ENCODE measurements around the gene PAFAH1B1. TPM values are rescaled to one million over a fixed set of nuclear protein-coding genes. Genes with fewer than 3 reads are reported as not detected.
"Not testable (repeated sequence)": the region's sequence is repeated elsewhere in the genome, so short reads cannot be mapped to it uniquely, and the experiment has no call there.

Gene PAFAH1B1
- polyA plus RNA-seq, 4 donors: 95.8 to 169 (median 129) TPM

- no peak for DNase-seq (ENCODE audit: low read depth in 4 of 4, low spot score in 2 of 4)
These were observed 93.6 kb downstream of the PAFAH1B1 start for GRCh38 chr17:2687074-2687418.

GRCh38 chr17:2688351-2689342 is 95.2 kb downstream of the PAFAH1B1 start:
- no peak for DNase-seq (ENCODE audit: low read depth in 4 of 4, low spot score in 2 of 4)

GRCh38 chr17:2689411-2690164 is 96.1 kb downstream of the PAFAH1B1 start:
- DNase-seq (ENCODE audit: low read depth in 4 of 4, low spot score in 2 of 4): no peak

GRCh38 chr17:2690165-2691068 is 97.0 kb downstream of the PAFAH1B1 start:
- DNase-seq (ENCODE audit: low read depth in 4 of 4, low spot score in 2 of 4): no peak

GRCh38 chr17:2691069-2691871 is 97.8 kb downstream of the PAFAH1B1 start:
- DNase-seq (ENCODE audit: low read depth in 4 of 4, low spot score in 2 of 4): no peak

GRCh38 chr17:2691965-2692780 is 98.7 kb downstream of the PAFAH1B1 start:
- DNase-seq (ENCODE audit: low read depth in 4 of 4, low spot score in 2 of 4): no peak

GRCh38 chr17:2692781-2693135 is 99.3 kb downstream of the PAFAH1B1 start:
- DNase-seq (ENCODE audit: low read depth in 4 of 4, low spot score in 2 of 4): no peak

GRCh38 chr17:2693561-2694380 is 100.3 kb downstream of the PAFAH1B1 start:
- DNase-seq (ENCODE audit: low read depth in 4 of 4, low spot score in 2 of 4): no peak

GRCh38 chr17:2694381-2695242 is 101.2 kb downstream of the PAFAH1B1 start:
- no peak for DNase-seq (ENCODE audit: low read depth in 4 of 4, low spot score in 2 of 4)

- no peak for DNase-seq (ENCODE audit: low read depth in 4 of 4, low spot score in 2 of 4)
These were observed 101.9 kb downstream of the PAFAH1B1 start for GRCh38 chr17:2695243-2695960.

- DNase-seq (ENCODE audit: low read depth in 4 of 4, low spot score in 2 of 4): no peak
These were observed 102.7 kb downstream of the PAFAH1B1 start for GRCh38 chr17:2695961-2696760.

- DNase-seq (ENCODE audit: low read depth in 4 of 4, low spot score in 2 of 4): no peak
These were observed 104.2 kb downstream of the PAFAH1B1 start for GRCh38 chr17:2697611-2698162.

- not testable (repeated sequence) for DNase-seq (ENCODE audit: low read depth in 4 of 4, low spot score in 2 of 4)
These were observed 105.9 kb downstream of the PAFAH1B1 start for GRCh38 chr17:2699216-2699805.

GRCh38 chr17:2700030-2700490 is 106.6 kb downstream of the PAFAH1B1 start:
- DNase-seq (ENCODE audit: low read depth in 4 of 4, low spot score in 2 of 4): no peak
